GM18873 (cell line): ENCODE results near the gene TMEM131.

Source experiments
- ATAC-seq: cut with Tn5 transposase; IDR thresholded peaks from one replicate; pipeline ENCODE4 v1.9.1; 2021; ENCODE audit warnings: mild to moderate bottlenecking, moderate library complexity, moderate number of reproducible peaks; ENCODE audit not compliant: unreplicated experiment, low FRiP score

Gene TMEM131

GRCh38 chr2:97774425-97774824, 221.3 kb downstream of the TMEM131 start:
- ATAC-seq: no peak

DNA sequence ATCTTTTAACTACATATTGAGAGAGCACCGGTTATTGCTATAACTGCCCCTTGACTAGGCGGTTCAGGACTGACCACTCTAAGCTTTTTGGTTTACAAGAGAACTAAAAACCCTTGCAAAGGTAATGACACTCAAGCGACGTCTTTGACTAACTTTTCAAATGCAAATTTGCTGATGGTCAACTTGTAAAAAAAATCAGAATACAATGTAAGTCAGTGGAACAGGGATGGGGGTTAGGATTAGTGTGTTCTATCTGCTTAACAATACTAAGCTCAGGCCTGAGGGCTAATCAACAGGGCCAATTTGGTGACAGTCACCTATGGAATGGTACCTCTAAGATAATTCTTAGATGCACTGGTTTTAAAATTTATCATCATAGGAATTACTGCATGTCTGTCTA, 225.3 kb downstream of the TMEM131 start:
- ATAC-seq: no peak

DNA sequence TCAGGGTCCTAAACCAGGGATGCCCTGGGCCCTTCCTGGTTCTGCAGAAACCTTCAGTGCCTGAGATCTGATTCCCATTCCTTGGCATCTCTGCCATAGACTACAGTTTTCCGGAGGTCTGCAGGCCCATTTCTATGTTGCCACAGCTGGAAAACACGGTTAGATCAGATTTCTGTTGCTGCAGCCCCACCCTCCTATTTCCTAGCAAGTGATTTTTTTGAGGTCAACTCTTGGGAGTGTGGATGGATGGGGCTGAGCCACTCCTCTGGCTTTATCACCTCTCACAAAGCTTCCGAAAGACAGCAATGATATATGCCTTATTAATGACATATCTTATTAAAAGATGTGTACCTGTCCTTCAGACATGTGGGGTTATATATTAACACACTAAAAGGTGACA, 226.0 kb downstream of the TMEM131 start:
- ATAC-seq: no peak

DNA sequence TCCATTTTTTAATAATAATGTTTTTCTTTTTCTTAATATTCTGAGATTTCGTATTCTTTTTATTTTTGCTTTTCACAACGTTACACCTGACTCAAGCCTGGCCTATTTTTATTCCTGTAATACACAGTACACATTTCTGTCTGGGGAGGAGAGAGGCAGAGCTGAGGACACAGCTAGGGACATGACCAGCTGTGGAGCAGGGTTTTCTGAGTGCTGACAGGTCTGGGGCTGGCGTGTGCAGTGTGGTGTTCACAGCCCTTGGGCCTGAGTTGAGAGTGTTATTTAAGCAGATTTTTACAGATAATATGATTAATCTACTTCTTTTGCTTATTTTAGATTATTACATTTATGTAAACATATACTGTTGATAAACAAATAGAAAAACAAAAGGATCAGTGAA, 226.4 kb downstream of the TMEM131 start:
- ATAC-seq: no peak

DNA sequence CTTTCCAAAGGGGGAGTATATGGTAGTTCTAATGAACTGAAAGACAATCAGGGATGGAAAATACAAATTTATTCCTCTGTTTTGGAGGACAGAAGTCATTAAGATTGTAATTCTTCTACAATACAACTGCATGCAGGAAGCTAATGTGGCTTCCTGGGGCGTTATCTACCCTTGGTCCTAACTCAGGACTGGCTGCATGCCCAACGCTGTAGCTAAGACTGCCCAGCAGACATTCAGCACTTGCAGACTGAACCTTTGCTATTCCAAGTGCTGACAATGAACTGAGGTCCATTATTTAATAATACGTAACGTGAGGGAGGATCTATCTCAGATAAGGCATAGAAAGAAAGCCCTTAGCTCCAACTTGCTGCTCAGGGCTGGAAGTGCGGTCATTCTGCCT, 229.2 kb downstream of the TMEM131 start:
- no peak for ATAC-seq

DNA sequence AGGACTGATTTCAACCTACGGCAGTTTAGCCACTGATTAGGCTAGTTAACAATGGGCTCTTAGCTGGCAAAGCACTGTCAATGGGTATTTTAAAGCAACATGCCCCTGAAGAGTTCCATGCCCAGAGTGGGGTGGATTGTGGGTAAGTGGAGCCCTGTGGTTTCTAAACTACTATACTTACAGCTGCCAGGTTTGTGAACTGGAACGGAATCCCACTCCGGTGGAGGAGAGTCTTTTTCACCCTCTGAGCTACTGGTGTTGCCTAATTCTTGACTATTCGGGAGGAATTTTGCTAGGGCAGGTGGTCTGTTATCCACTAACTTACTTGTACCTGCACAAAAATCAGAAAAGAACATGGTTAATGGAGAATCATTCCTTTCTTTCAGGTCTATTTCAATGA, 229.8 kb downstream of the TMEM131 start:
- no peak for ATAC-seq

GRCh38 chr2:97764559-97765263, 231.0 kb downstream of the TMEM131 start:
- ATAC-seq: no peak

DNA sequence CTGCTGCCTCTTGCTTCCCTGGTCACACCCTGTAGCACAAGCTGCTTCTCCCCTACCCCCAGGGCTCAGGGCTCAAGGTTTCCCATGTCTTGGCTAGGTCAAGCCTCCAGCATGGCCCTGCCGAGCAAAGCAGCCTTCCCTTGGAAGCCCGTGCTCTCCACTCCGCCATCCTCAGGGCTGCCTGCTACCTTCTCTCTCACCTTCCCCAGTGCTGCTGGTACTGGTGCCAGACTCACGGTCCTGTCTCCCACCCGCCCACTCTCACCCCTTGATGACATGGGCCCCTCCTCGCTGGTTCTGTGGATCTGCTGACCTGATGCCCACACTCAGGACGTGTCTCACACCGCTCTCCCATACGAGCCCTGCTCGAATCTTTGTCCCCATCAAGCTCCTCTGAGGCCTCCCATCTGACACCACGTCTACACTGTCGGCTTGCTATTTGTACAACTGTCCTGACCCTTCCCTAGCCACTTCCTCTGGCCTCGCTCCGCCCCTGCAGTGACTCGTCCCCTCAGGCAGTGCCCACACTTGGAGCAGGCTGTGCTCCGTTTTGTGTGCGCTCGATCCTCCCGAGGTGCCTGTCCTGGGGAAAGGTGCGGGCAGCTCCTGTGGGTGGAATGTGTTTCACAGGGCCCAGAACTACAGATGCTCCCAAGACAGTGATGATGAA, 232.4 kb downstream of the TMEM131 start:
- ATAC-seq: no peak

DNA sequence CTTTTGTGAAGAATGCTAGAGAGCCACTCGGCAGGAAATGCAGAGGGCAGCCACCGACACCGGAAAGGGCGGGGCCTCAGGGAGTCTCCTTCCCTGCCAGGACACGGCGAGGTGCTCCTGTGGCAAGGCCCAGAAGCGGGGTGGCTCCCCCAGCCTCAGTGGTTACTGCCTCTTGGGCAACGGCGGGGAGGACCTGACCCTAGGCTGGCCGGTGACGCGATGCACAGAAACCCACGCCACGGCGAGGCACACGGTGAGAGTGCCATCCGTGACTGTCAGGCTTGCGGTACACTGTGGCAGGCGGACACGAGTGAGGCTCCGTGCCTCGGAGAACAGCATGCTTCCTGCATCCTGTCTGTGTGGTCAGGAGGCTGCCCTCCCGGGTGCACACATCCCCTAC, 234.6 kb downstream of the TMEM131 start:
- ATAC-seq: no peak

DNA sequence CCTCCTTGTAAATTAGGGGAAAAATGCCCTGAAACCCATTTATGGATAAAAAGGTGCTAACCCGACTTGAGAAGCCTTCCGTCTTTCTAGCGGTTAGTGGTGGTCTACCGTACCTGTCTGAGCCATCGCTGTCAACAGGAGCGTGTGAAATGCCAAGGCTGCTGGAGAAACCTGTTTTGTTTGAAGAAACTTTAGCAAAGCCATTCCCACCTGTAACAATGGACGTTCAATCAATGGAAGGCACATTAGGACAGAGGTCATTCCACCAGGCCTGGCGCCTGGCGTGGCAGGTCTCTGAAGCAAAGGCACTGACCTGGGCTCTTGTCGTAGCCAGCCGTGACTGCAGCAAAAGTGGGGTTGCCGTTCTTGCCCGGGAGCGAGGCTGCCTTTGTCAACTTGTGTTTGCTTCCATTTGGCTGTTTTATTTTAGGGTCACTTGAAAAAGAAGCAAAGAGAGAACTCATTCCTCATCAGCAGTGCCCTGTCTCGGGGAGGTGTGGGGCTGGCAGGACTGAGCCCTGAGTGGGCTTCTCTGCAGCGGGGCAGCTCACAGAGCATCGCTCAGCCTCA, 235.2 kb downstream of the TMEM131 start:
- no peak for ATAC-seq

DNA sequence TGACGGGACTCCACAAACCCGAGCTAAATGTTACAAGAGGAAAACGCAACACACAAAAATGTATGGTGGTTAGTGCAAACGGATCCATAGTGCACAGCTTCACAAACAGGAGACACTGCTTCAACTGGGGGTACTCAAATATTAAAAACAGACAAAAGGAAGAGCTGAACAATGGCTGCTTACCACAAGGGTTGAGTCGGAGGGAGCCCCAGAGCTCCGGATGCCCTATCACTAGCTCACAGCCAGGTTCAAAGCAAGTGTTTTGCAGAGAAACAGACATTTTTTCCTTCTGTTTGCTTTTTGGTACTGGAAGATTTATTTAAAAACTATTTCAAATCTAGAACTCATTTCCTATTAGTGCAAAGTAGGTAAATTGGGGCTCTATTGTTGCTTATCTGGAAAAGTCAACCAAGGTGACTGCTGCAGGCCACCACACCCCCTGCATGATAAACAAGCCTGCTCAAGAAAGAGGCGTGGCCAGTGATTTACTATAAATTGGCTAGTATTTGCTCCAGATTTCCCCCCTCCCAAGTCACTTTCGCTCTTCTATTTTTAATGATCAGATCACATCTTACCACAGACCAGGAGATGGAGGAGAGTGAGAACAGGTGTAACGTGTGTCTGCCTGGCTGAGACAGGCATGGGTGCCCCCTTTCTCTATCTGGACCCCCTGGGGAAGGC, 235.9 kb downstream of the TMEM131 start:
- ATAC-seq: no peak

- no peak for ATAC-seq
Measured at GRCh38 chr2:97758131-97758705, 237.5 kb downstream of the TMEM131 start.

- ATAC-seq: no peak
Measured at GRCh38 chr2:97757062-97757461, 238.7 kb downstream of the TMEM131 start.

DNA sequence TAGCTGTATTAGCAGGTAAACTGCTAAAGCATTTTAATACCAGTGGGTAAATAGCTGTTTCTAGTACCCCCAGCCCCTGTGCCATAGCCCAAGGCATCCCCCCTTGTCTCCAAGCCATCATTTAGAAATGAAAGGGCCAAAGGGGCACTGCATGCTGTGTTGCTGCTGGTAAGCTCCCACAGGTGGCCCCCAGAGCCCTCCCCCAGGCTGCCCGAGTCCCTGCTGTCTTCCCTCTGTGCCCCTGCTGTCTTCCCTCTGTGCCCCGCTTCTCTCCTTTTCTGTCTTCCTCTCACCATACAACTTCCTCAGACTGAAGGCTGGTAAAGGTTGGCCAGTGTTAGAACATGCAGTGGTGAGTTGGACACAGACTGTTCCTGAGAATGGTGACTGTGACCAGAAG, 240.3 kb downstream of the TMEM131 start:
- no peak for ATAC-seq

- no peak for ATAC-seq
Measured at GRCh38 chr2:97754690-97755346, 240.9 kb downstream of the TMEM131 start.

GRCh38 chr2:97752342-97753334, 243.1 kb downstream of the TMEM131 start:
- ATAC-seq: no peak

DNA sequence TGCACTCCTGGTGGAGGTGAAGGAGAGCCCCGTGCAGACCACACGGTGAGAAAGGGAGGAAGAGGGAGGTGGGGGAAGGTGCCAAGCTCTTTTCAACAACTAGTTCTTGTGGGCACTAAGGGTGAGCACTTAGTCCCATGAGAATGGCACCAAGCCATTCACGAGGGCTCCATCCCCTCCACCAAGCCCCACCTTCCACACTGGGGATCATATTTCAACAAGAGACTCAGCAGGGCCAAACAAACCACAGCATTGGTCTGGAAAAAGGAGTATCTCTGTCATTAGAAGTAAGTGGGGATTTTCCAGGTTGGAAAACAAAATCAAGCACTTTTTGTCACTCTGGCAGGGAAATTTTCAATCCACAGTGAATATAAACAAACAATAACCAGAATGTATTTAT, 244.0 kb downstream of the TMEM131 start:
- ATAC-seq: no peak

DNA sequence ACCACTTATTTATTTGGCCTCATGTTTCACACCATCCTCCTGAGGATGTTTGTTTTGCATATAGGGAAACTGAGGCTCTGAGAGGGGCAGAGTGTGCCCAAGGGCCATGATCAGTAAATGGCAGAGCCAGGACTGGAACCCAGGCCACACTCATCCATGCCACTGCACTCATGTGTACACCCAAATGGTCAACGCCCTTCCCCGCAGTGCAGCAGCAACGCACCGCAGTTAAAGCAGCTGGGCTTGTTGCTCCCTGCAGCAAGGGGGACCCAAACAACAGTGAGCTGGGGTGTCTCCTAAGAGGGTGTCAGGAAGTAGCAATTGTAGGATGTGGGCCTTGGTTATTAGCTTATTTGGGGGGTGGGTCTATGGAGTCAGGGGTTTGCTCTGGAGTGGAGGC, 245.7 kb downstream of the TMEM131 start:
- no peak for ATAC-seq

DNA sequence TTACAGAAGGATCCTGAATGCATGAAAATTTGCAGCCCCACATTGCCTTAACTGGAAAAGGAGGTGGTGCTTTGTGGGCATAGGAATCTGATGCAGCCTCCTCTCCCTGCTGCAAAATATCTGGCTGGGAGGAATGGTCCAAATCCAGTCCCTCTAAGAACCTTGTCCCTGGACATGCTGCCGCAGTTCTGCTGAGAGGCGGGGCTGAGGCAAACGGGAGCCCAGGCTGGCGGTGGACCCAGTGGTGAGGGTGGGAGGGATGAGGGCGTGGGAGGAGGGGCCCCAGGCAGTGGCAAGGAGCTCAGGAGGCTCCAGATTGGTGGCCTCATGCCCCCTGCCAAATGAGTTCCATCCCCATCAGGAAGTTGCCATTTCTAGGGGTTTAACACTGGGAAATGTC, 246.2 kb downstream of the TMEM131 start:
- no peak for ATAC-seq
